Measurements from ENCODE around the gene CBX2.

Gene CBX2

DNA sequence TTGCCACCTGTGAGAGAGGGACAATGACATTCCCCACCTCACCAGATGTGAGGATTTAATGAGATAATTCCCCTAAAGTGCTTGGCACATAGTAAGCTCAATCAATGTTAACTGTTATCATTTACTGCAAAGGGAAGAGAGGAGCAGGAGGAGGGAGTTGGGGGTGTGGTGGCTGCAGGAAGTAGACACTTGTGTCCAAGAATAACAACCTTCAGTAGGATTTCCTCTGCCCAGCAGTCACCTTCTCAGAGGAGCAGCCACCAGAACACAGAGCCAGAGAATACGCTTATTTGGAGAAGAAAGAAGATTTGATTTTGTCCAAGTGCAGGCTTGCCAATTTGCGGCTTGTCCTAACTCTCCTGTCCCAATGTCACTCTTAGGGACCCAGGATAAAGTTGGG is 51.1 kb downstream of the CBX2 start:
- DNase-seq (ENCODE audit: low read depth): no peak
- no peak overlapping the region for H3K4me3 ChIP-seq (ENCODE audit: low read length)
- TF ChIP-seq, protein P1, sequence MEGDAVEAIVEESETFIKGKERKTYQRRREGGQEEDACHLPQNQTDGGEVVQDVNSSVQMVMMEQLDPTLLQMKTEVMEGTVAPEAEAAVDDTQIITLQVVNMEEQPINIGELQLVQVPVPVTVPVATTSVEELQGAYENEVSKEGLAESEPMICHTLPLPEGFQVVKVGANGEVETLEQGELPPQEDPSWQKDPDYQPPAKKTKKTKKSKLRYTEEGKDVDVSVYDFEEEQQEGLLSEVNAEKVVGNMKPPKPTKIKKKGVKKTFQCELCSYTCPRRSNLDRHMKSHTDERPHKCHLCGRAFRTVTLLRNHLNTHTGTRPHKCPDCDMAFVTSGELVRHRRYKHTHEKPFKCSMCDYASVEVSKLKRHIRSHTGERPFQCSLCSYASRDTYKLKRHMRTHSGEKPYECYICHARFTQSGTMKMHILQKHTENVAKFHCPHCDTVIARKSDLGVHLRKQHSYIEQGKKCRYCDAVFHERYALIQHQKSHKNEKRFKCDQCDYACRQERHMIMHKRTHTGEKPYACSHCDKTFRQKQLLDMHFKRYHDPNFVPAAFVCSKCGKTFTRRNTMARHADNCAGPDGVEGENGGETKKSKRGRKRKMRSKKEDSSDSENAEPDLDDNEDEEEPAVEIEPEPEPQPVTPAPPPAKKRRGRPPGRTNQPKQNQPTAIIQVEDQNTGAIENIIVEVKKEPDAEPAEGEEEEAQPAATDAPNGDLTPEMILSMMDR (IDR thresholded peaks at IDR 0.05; ENCODE audit: insufficient read depth, low read depth, low read length, missing control alignments): no peak

DNA sequence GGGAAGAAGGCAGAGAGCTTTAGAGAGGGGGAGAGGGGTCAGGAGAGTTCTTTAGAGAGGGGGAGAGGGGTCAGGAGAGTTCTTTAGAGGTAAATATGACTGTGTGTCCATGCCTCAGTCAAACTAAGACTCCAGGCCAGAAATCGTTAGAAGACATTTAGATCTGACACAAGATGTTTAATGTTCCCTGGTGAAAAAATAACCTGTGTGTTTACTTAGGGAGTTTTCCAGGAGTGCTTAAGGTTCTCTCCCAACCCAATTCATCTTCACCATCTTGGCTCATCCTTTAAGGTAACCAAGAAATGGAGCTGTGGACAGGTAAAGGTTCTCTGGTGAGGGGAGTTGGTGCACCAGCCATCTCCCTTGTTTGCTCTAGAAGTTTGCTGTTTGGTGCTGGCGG is 51.5 kb downstream of the CBX2 start:
- DNase-seq (ENCODE audit: low read depth): no peak

DNA sequence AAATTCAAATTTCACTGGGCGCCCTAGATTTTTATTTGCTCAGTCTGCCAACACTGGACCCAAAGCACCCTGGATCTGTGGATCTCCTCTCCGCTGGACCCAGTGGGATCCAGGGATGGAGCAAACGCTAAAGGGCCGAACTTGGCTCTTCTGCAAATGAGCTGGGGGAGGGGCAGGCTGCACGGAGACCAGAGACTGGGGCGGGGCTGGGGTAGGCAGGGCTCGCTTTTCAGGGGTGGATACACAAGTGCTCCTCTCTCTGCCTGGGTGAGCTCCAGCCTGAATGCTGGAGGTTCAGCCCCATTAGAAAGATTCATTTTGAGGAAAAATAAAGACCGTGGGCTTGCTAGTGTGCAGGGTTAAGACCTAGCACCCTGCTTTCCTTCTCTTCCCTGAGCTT is 52.4 kb downstream of the CBX2 start:
- no peak for DNase-seq (ENCODE audit: low read depth)
- H3K4me3 ChIP-seq (ENCODE audit: low read length): no peak overlapping the region
- TF ChIP-seq, protein P1 (IDR thresholded peaks at IDR 0.05; ENCODE audit: insufficient read depth, low read depth, low read length, missing control alignments): no peak

More for the DNA sequence above, 51.5 kb downstream of the CBX2 start:
- TF ChIP-seq, protein P1 (IDR thresholded peaks at IDR 0.05; ENCODE audit: insufficient read depth, low read depth, low read length, missing control alignments): no peak
- no peak overlapping the region for H3K4me3 ChIP-seq (ENCODE audit: low read length)

DNA sequence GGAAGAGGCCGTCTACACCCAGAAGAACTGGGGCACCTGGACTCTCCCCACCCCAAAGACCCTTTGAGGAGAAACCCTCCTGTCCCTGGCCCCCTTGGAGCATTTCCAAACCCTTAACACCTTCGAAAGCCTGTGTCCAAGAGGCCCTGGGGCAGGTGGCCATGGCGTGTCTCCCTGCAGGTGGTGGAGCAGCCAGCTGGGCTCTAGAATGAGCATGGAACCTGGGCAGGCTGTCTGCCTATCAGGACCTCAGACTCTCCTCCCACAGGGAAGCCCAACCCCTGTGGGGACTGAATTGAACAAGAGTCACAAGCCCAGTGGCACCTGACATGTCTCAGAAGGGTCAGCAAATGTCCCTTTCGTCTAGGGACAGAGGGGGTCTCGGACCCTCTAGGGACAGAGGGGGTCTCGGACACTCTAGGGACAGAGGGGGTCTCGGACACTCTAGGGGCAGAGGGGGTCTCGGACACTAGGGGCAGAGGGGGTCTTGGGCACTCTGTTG is 52.9 kb downstream of the CBX2 start:
- no peak overlapping the region for H3K4me3 ChIP-seq (ENCODE audit: low read length)
- TF ChIP-seq, protein P1 (IDR thresholded peaks at IDR 0.05; ENCODE audit: insufficient read depth, low read depth, low read length, missing control alignments): no peak
- DNase-seq (ENCODE audit: low read depth): no peak

DNA sequence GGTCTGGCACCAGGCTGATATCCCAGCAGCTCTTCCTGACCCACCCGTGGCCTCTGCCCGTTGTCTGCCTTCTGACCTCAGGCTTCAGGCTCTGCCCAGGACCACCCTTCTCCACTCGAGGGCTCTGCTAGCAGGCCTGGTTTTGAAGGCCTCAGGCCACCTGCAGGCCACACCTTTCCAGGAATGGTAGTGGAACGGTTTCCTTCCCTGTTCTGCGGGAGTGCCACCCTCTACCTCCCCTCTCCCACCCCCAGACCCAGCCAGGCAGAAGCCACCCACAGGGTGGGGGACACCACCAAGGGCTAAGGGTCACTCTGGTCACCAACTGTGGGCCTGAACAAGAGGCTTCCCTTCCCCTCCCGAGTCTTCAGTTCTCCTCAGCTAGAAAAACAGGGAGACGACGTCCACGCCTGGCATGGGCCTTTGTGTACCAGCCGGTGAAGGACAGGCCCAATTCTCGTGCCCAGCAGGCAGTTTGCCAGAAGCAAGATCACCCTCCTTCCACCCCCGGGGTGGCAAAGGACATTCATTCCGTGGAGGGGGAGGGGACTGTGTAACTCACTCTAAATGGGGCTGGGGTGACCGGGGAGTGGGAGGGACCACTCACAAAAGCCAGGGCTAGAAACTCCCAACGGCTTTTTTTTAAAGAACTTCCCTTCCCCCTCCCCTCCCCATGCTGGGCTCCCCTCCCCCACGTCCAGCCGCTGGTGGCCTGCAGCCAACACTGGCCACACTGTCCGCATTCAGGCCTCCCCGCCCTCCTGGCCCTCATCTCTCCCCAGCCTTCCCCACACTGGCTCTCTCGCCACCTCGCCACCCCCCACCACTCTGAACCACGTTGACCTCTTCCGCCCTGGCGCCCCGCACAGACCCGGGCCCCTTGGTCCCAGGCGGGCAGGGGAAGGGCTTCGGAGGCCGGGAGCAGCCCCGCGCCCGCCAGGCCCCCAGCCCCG is 53.6 kb downstream of the CBX2 start:
- H3K4me3 ChIP-seq (ENCODE audit: low read length): no peak overlapping the region
- TF ChIP-seq, protein P1 (IDR thresholded peaks at IDR 0.05; ENCODE audit: insufficient read depth, low read depth, low read length, missing control alignments): no peak
- no peak for DNase-seq (ENCODE audit: low read depth)

DNA sequence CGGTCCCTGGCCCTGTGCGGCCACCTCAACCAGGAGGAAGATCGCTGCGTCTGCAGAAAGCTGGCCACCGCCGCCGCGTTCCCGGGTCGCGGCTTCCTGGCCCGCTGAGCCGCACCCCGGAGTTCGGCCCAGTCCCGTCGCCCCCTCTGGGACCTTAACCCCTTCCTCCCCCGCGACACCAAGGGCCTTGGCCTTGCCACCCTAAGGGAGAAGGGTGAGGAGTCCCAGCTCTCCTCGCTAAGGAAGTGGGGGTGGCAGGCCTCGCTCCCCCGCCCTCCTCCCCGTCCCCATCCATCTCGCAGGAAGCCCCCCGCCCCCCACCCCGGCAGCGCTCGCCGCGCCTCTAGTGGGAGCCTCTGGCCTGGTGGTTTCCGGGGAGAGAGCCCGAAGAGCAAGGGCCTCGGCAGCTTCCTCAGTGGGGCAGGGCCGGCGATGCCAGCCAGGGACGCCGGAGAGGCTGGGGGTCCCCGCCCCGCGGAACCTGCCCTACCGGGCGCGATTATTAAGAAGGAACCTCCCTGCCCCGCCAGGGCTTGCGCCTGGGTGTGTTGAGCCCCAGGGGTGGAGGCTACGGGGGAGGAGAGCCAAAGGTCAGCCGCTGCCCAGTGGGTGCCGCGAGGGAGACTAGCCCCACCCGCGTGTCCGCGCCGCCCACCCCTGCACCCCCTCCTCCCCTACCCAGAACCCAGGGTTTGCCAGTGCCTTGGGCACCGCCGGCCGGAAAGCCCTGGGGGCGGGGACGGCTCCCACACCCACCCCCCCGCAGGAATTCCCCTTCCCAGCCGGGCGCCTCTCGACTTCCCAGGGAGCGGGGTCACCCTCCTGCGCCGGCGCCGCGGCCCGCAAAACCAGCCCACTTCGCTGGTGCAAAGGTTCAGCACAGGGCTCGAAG is 54.5 kb downstream of the CBX2 start:
- no peak overlapping the region for H3K4me3 ChIP-seq (ENCODE audit: low read length)
- TF ChIP-seq, protein P1 (IDR thresholded peaks at IDR 0.05; ENCODE audit: insufficient read depth, low read depth, low read length, missing control alignments): no peak
- no peak for DNase-seq (ENCODE audit: low read depth)
